Transverse colon (tissue), 4 donors: ENCODE measurements around the gene E2F1. TPM values are rescaled to one million over a fixed set of nuclear protein-coding genes. Genes with fewer than 3 reads are reported as not detected.

ENCODE experiments used
- DNase-seq: peaks from one replicate; pipeline ENCODE4 v3.0.0-alpha.2; 2019
- H3K27ac ChIP-seq, 4 donors: fragments of 200-600 bp; sonication (generic); 2 replicates each; pipeline ENCODE4 v1.5.1; 2016 to 2018; ENCODE audit warnings: inconsistent platforms in 4 of 4
- H3K27me3 ChIP-seq: fragments of 200-600 bp; sonication (generic); 2 replicates; pipeline ENCODE4 v1.5.1; 2017; ENCODE audit warnings: inconsistent platforms
- H3K36me3 ChIP-seq, 4 donors: fragments of 200-600 bp; sonication (generic); 2 replicates each; pipeline ENCODE4 v1.5.1; 2017 to 2019; ENCODE audit warnings: inconsistent platforms in 4 of 4
- H3K4me1 ChIP-seq, 4 donors: fragments of 200-600 bp; sonication (generic); 2 replicates each; pipeline ENCODE4 v1.5.1; 2017 to 2020; ENCODE audit warnings: inconsistent platforms in 4 of 4
- H3K4me3 ChIP-seq, 4 donors: fragments of 200-600 bp; sonication (generic); 1 replicate in 1 of 4; 2 replicates in 3 of 4; pipeline versions ENCODE4 v1.5.1 to v1.6.1; 2017 to 2019; ENCODE audit warnings: inconsistent platforms in 4 of 4
- H3K9me3 ChIP-seq, 2 donors: fragments of 200-600 bp; sonication (generic); 2 replicates each; pipeline ENCODE4 v1.5.1; 2017 to 2019; ENCODE audit warnings: inconsistent platforms in 2 of 2
- EP300 ChIP-seq: sonication (generic); formaldehyde crosslinking; IDR thresholded peaks from one replicate; pipeline ENCODE4 v1.6.1; 2017; ENCODE audit warnings: antibody characterized with exemption, low read depth
- POLR2A ChIP-seq: fragments of 450-650 bp; IDR thresholded peaks from one replicate; pipeline ENCODE4 v1.6.1; 2016; ENCODE audit warnings: antibody characterized with exemption, mild to moderate bottlenecking, moderate library complexity
- POLR2AphosphoS5 ChIP-seq, 3 donors: sonication (generic); formaldehyde crosslinking; IDR thresholded peaks; one replicate each; pipeline ENCODE4 v1.6.1; 2016; ENCODE audit warnings: antibody characterized with exemption in 3 of 3
- WGBS, 2 donors: methylation state at CpG; one replicate each; pipeline ENCODE4 v1.1.5; 2018; ENCODE audit warnings: low coverage in 1 of 2; 5-methylcytosine and 5-hydroxymethylcytosine counted together
- in situ Hi-C, 4 donors: fragments of 200-750 bp; cut with MboI; loops; one replicate each; pipeline versions ENCODE4 v1.15.0 to v1.15.1; 2017; ENCODE audit warnings: low sequenced_read_pairs in 3 of 4, low pct_ligation_motif_present in 1 of 4, low pct_unique_long_range_greater_than_20kb in 1 of 4
- intact Hi-C: fragments of 100-400 bp; cut with DNase I; formaldehyde crosslinking; loops from one replicate; pipeline ENCODE4 v1.15.1; 2023; ENCODE audit warnings: low total_unique reads
- total RNA-seq, 4 donors: library from RNA; depleted of rRNA; stranded (reverse); fragments of >200 nt; gene quantifications; one replicate each; pipeline ENCODE4 v1.1.0, GENCODE V29; 2016
- TF ChIP-seq, protein P1 (sequence below), 5 experiments: fragments of 200-600 bp in 3 of 5; fragments of 450-650 bp in 2 of 5; sonication (generic) in 3 of 5; IDR thresholded peaks; 1 replicate in 2 of 5; 2 replicates in 3 of 5; pipeline ENCODE4 v1.5.1; 2016 to 2017; ENCODE audit warnings: antibody characterized with exemption in 5 of 5, inconsistent platforms in 3 of 5, mild to moderate bottlenecking in 2 of 5, moderate library complexity in 1 of 5

Gene E2F1
- total RNA-seq, 4 donors from 2014 or later: 1.2 to 2.7 (median 2.1) TPM; not detected in 1

DNA sequence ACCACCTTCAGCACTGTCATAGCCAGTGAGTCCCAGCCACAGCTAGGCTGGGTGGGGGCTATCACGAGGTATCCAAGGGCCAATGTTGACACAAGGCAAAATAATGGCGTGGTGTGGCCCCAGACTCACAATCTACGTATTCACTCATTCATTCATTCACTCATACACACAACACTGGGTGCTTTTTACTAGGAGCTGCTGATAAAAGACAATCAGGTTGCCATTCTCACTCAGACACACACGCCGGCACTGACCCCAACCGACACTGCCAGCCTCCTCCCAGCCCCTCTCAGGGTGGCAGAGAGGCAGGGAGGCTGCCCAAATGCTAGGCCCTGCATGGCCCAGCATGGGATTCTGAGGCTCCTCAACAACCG is 25.5 kb downstream of the E2F1 start:
- Histone ChIP-seq H3K36me3 (peaks cover 0 to 4% (median 1%) of the 10 kb centered on the region in 4 donors), H3K27me3 (no peaks in the 10 kb centered on the region), H3K4me1 (peaks cover 5 to 18% (median 14%) of the 10 kb centered on the region in 4 donors), H3K27ac (no peak overlapping the region), H3K4me3 (no peak overlapping the region), H3K9me3 (no peaks in the 10 kb centered on the region)
- intact Hi-C loops (no loop called here), in situ Hi-C loops (no loop called here)
- TF ChIP-seq EP300 (no peak), POLR2A (no peak), POLR2AphosphoS5 (IDR thresholded peaks at IDR 0.05) (no peak)
- TF ChIP-seq, protein P1, sequence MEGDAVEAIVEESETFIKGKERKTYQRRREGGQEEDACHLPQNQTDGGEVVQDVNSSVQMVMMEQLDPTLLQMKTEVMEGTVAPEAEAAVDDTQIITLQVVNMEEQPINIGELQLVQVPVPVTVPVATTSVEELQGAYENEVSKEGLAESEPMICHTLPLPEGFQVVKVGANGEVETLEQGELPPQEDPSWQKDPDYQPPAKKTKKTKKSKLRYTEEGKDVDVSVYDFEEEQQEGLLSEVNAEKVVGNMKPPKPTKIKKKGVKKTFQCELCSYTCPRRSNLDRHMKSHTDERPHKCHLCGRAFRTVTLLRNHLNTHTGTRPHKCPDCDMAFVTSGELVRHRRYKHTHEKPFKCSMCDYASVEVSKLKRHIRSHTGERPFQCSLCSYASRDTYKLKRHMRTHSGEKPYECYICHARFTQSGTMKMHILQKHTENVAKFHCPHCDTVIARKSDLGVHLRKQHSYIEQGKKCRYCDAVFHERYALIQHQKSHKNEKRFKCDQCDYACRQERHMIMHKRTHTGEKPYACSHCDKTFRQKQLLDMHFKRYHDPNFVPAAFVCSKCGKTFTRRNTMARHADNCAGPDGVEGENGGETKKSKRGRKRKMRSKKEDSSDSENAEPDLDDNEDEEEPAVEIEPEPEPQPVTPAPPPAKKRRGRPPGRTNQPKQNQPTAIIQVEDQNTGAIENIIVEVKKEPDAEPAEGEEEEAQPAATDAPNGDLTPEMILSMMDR (IDR thresholded peaks at IDR 0.05): no peak
- WGBS, 2 donors: 94% methylated on average over 7 of the region's 7 CpGs; no CpG with 5 or more reads in 1 of the 2 donors
- no peak for DNase-seq

- intact Hi-C loops: no loop called here
- H3K9me3 ChIP-seq: no peaks in the 10 kb centered on the region
- no peak for DNase-seq
- no peaks in the 10 kb centered on the region for H3K27me3 ChIP-seq
- TF ChIP-seq EP300: no peak
- no peak for TF ChIP-seq POLR2A
- no peak for TF ChIP-seq POLR2AphosphoS5 (IDR thresholded peaks at IDR 0.05)
- TF ChIP-seq, protein P1 (IDR thresholded peaks at IDR 0.05): no peak
- 96% methylated on average over 19 of the region's 21 CpGs; no CpG with 5 or more reads in 1 of the 2 donors for WGBS, 2 donors
- in situ Hi-C loops: no loop called here
- H3K4me1 ChIP-seq: peaks cover 5 to 17% (median 13%) of the 10 kb centered on the region in 4 donors
- H3K36me3 ChIP-seq: peaks cover 0 to 4% (median 1%) of the 10 kb centered on the region in 4 donors
- no peak overlapping the region for H3K4me3 ChIP-seq
- H3K27ac ChIP-seq: no peak overlapping the region
Observed at GRCh38 chr20:33660035-33660684, 26.0 kb downstream of the E2F1 start.

- Histone ChIP-seq H3K9me3 (no peaks in the 10 kb centered on the region), H3K36me3 (peaks cover 0 to 4% (median 1%) of the 10 kb centered on the region in 4 donors), H3K4me1 (peaks cover 8 to 20% (median 17%) of the 10 kb centered on the region in 4 donors), H3K4me3 (no peak overlapping the region), H3K27me3 (no peaks in the 10 kb centered on the region), H3K27ac (no peak overlapping the region)
- no peak for DNase-seq
- TF ChIP-seq, protein P1 (IDR thresholded peaks at IDR 0.05): no peak
- TF ChIP-seq EP300 (no peak), POLR2AphosphoS5 (IDR thresholded peaks at IDR 0.05) (no peak), POLR2A (no peak)
- 96% methylated on average over 22 of the region's 32 CpGs; no CpG with 5 or more reads in 1 of the 2 donors for WGBS, 2 donors
- in situ Hi-C loops: loop anchor here in 2 of 4 donors (10.0 kb wide), 2 partner anchors 195 to 205 kb away; no protein-coding TSS in a partner anchor
- intact Hi-C loops: no loop called here
Observed at GRCh38 chr20:33659341-33660034, 26.7 kb downstream of the E2F1 start.

GRCh38 chr20:33658929-33659328 is 27.3 kb downstream of the E2F1 start:
- H3K27me3 ChIP-seq: no peaks in the 10 kb centered on the region
- intact Hi-C loops: no loop called here
- TF ChIP-seq POLR2A (no peak), EP300 (no peak), POLR2AphosphoS5 (IDR thresholded peaks at IDR 0.05) (no peak)
- TF ChIP-seq, protein P1 (IDR thresholded peaks at IDR 0.05): no peak
- H3K27ac ChIP-seq: no peak overlapping the region
- H3K9me3 ChIP-seq: no peaks in the 10 kb centered on the region
- in situ Hi-C loops: loop anchor here in 2 of 4 donors (10.0 kb wide), 2 partner anchors 194 to 204 kb away; no protein-coding TSS in a partner anchor
- H3K36me3 ChIP-seq: peaks cover 0 to 4% (median 1%) of the 10 kb centered on the region in 4 donors
- WGBS, 2 donors: 91% methylated on average over 4 of the region's 4 CpGs; no CpG with 5 or more reads in 1 of the 2 donors
- no peak for DNase-seq
- H3K4me1 ChIP-seq: peaks cover 10 to 20% (median 16%) of the 10 kb centered on the region in 4 donors
- H3K4me3 ChIP-seq: no peak overlapping the region
